A549 (cell line): ENCODE results near the gene ZNHIT6.

ENCODE experiments used
- CEBPB ChIP-seq, 2 experiments: fragments of >200 bp in 1 of 2; sonication (Bioruptor Twin) in 1 of 2; formaldehyde crosslinking in 1 of 2; IDR thresholded peaks; 2 replicates each; pipeline ENCODE4 v1.6.1; 2012 to 2016
- CHD4 ChIP-seq: fragments of 200-600 bp; sonication (generic); IDR thresholded peaks from 2 replicates; pipeline ENCODE4 v1.6.1; 2016; ENCODE audit warnings: antibody characterized with exemption, mild to moderate bottlenecking, borderline replicate concordance
- CTCF ChIP-seq: fragments of >200 bp; sonication (Bioruptor Twin); formaldehyde crosslinking; IDR thresholded peaks from 3 replicates; pipeline ENCODE4 v1.5.1; 2016
- FOSB ChIP-seq: fragments of 250-450 bp; sonication (Bioruptor Pico); IDR thresholded peaks from 2 replicates; pipeline ENCODE4 v1.5.0; 2020; ENCODE audit warnings: mild to moderate bottlenecking, moderate library complexity
- JUNB ChIP-seq: fragments of >200 bp; sonication (Bioruptor Twin); formaldehyde crosslinking; IDR thresholded peaks from 2 replicates; pipeline ENCODE4 v1.6.1; 2016
- MAFK ChIP-seq: fragments of 450-650 bp; IDR thresholded peaks from 2 replicates; pipeline ENCODE4 v1.6.1; 2014; ENCODE audit not compliant: partially characterized antibody
- NR3C1 ChIP-seq: fragments of >200 bp; sonication (Bioruptor Twin); formaldehyde crosslinking; IDR thresholded peaks from 3 replicates; pipeline ENCODE4 v1.6.1; 2017
- RCOR1 ChIP-seq: fragments of 150-350 bp; IDR thresholded peaks from 2 replicates; pipeline ENCODE4 v1.6.1; 2014; ENCODE audit warnings: antibody characterized with exemption, low read length, low read depth
- ZSCAN20 ChIP-seq: fragments of 250-450 bp; sonication (Bioruptor Pico); IDR thresholded peaks from 2 replicates; pipeline ENCODE4 v1.8.0; 2022; ENCODE audit warnings: mild to moderate bottlenecking, moderate library complexity
- TF ChIP-seq, protein P1 (sequence below): IDR thresholded peaks from 2 replicates; pipeline ENCODE4 v1.6.1; 2012

DNA sequence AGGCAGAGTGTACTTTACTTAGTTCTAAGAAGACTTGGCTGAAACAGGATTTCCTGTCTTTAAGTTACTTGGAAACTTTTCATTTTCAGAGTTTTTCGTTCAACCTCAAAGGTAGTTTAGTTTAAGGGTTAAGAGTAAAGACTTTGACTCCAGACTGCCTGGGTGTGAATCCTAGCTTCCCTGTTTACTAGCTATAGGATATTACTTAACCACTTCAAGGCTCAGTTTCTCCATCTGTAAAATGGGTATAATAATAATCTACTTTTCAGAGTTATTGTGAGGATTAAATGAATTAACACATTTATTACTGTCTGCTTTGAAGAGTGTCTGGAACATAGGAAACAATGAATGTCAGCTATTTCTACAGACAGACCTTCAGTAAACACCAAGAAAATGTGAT, 30.0 kb downstream of the ZNHIT6 start:
- TF ChIP-seq NR3C1 (no peak), CTCF (no peak), CHD4 (no peak), CEBPB (IDR thresholded peaks at IDR 0.05) (no peak), RCOR1 (no peak), MAFK (no peak), JUNB (no peak), ZSCAN20 (CRISPR knock-in tag) (no peak), FOSB (CRISPR knock-in tag) (no peak)
- TF ChIP-seq, protein P1, sequence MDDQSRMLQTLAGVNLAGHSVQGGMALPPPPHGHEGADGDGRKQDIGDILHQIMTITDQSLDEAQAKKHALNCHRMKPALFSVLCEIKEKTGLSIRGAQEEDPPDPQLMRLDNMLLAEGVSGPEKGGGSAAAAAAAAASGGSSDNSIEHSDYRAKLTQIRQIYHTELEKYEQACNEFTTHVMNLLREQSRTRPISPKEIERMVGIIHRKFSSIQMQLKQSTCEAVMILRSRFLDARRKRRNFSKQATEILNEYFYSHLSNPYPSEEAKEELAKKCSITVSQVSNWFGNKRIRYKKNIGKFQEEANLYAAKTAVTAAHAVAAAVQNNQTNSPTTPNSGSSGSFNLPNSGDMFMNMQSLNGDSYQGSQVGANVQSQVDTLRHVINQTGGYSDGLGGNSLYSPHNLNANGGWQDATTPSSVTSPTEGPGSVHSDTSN: no peak
